ENCODE data around the gene ANO7.

Gene ANO7

GRCh38 chr2:241249654-241250053 lies 61.2 kb downstream of the ANO7 start:
- no peak for DNase-seq (ENCODE audit: low read depth)

- DNase-seq (ENCODE audit: low read depth) = no peak
These were observed 64.5 kb downstream of the ANO7 start for GRCh38 chr2:241252778-241253475.

- no peak for DNase-seq (ENCODE audit: low read depth)
These were observed 66.5 kb downstream of the ANO7 start for GRCh38 chr2:241254904-241255351.

GRCh38 chr2:241255542-241256167 lies 67.2 kb downstream of the ANO7 start:
- no peak for DNase-seq (ENCODE audit: low read depth)

- DNase-seq (ENCODE audit: low read depth) = no peak
These were observed 67.7 kb downstream of the ANO7 start for GRCh38 chr2:241256168-241256545.

GRCh38 chr2:241257419-241258032 lies 69.0 kb downstream of the ANO7 start:
- DNase-seq (ENCODE audit: low read depth) = no peak

- no peak for DNase-seq (ENCODE audit: low read depth)
These were observed 70.2 kb downstream of the ANO7 start for GRCh38 chr2:241258505-241259280.

GRCh38 chr2:241260911-241261310 lies 72.4 kb downstream of the ANO7 start:
- DNase-seq (ENCODE audit: low read depth) = no peak

GRCh38 chr2:241261628-241262027 lies 73.2 kb downstream of the ANO7 start:
- no peak for DNase-seq (ENCODE audit: low read depth)

GRCh38 chr2:241263061-241263460 lies 74.6 kb downstream of the ANO7 start:
- no peak for DNase-seq (ENCODE audit: low read depth)

- DNase-seq (ENCODE audit: low read depth) = no peak
These were observed 77.0 kb downstream of the ANO7 start for GRCh38 chr2:241265506-241265905.

GRCh38 chr2:241267249-241268067 lies 79.0 kb downstream of the ANO7 start:
- no peak for DNase-seq (ENCODE audit: low read depth)

GRCh38 chr2:241268306-241268705 lies 79.8 kb downstream of the ANO7 start:
- no peak for DNase-seq (ENCODE audit: low read depth)

- no peak for DNase-seq (ENCODE audit: low read depth)
These were observed 80.4 kb downstream of the ANO7 start for GRCh38 chr2:241268716-241269445.

GRCh38 chr2:241269707-241270520 lies 81.4 kb downstream of the ANO7 start:
- no peak for DNase-seq (ENCODE audit: low read depth)

- DNase-seq (ENCODE audit: low read depth) = no peak
These were observed 82.1 kb downstream of the ANO7 start for GRCh38 chr2:241270531-241270930.

GRCh38 chr2:241271706-241272302 lies 83.3 kb downstream of the ANO7 start:
- peak; percentile 18 for DNase-seq (ENCODE audit: low read depth)

GRCh38 chr2:241272303-241273209 lies 84.1 kb downstream of the ANO7 start:
- peak; percentile 25 for DNase-seq (ENCODE audit: low read depth)
